MM.1S (cell line): ENCODE data around the gene SMOC2.

Experiments
- DNase-seq: peaks from one replicate; pipeline ENCODE4 v3.0.0-alpha.2; 2015
- H2AFZ ChIP-seq: fragments of 300-600 bp; sonication (generic); 2 replicates; pipeline ENCODE4 v1.6.0; 2016; ENCODE audit warnings: antibody characterized with exemption, low read length
- H3F3A ChIP-seq: fragments of 300-600 bp; sonication (generic); 2 replicates; pipeline ENCODE4 v1.6.1; 2016; ENCODE audit warnings: mild to moderate bottlenecking, antibody characterized with exemption, low read length, moderate library complexity, mixed read lengths; ENCODE audit not compliant: insufficient read depth
- H3K27ac ChIP-seq: fragments of 300-600 bp; sonication (generic); 2 replicates; pipeline ENCODE4 v1.5.1; 2016; ENCODE audit warnings: mild to moderate bottlenecking, low read length
- H3K27me3 ChIP-seq: fragments of 300-600 bp; sonication (generic); replicated peaks from 2 replicates; pipeline ENCODE4 v1.6.0; 2016; ENCODE audit warnings: low read length; ENCODE audit not compliant: insufficient read depth
- H3K36me3 ChIP-seq: fragments of 300-600 bp; sonication (generic); replicated peaks from 2 replicates; pipeline ENCODE4 v1.6.1; 2016; ENCODE audit warnings: mild to moderate bottlenecking, low read length, mixed read lengths; ENCODE audit not compliant: insufficient read depth
- H3K4me1 ChIP-seq: fragments of 300-600 bp; sonication (generic); 2 replicates; pipeline ENCODE4 v1.6.1; 2016; ENCODE audit warnings: low read length, mixed read lengths
- H3K4me2 ChIP-seq: fragments of 300-600 bp; sonication (generic); 2 replicates; pipeline ENCODE4 v1.6.0; 2016; ENCODE audit warnings: low read depth, low read length
- H3K4me3 ChIP-seq: fragments of 300-600 bp; sonication (generic); 2 replicates; pipeline ENCODE4 v1.5.1; 2016; ENCODE audit warnings: low read length, mixed read lengths
- H3K79me2 ChIP-seq: fragments of 300-600 bp; sonication (generic); 2 replicates; pipeline ENCODE4 v1.6.1; 2016; ENCODE audit warnings: mixed run types, low read length, mixed read lengths
- H3K9ac ChIP-seq: fragments of 300-600 bp; sonication (generic); 2 replicates; pipeline ENCODE4 v1.6.1; 2016; ENCODE audit warnings: low read length, mixed read lengths
- H3K9me2 ChIP-seq: fragments of 300-600 bp; sonication (generic); replicated peaks from 2 replicates; pipeline ENCODE4 v1.6.1; 2016; ENCODE audit warnings: mild to moderate bottlenecking, low read length, mixed read lengths; ENCODE audit not compliant: insufficient read depth
- H3K9me3 ChIP-seq: fragments of 300-600 bp; sonication (generic); replicated peaks from 2 replicates; pipeline ENCODE4 v1.6.1; 2016; ENCODE audit warnings: mild to moderate bottlenecking, low read length, mixed read lengths; ENCODE audit not compliant: insufficient read depth
- H4K20me1 ChIP-seq: fragments of 300-600 bp; sonication (generic); 2 replicates; pipeline ENCODE4 v1.6.1; 2016; ENCODE audit warnings: mild to moderate bottlenecking, low read length, moderate library complexity, mixed read lengths; ENCODE audit not compliant: insufficient read depth
- EZH2 ChIP-seq: fragments of 300-600 bp; sonication (generic); optimal IDR thresholded peaks from 2 replicates; pipeline ENCODE3; 2017; ENCODE audit warnings: low read depth, mild to moderate bottlenecking, antibody characterized with exemption, low read length, mixed read lengths
- EZH2phosphoT487 ChIP-seq: fragments of 300-600 bp; sonication (generic); IDR thresholded peaks from 2 replicates; pipeline ENCODE4 v1.6.1; 2018; ENCODE audit warnings: antibody characterized with exemption, low read length
- TF ChIP-seq, protein P1 (sequence below): fragments of 300-600 bp; sonication (generic); IDR thresholded peaks from 2 replicates; pipeline ENCODE4 v1.5.1; 2016; ENCODE audit warnings: antibody characterized with exemption, low read length, mixed read lengths

Gene SMOC2

DNA sequence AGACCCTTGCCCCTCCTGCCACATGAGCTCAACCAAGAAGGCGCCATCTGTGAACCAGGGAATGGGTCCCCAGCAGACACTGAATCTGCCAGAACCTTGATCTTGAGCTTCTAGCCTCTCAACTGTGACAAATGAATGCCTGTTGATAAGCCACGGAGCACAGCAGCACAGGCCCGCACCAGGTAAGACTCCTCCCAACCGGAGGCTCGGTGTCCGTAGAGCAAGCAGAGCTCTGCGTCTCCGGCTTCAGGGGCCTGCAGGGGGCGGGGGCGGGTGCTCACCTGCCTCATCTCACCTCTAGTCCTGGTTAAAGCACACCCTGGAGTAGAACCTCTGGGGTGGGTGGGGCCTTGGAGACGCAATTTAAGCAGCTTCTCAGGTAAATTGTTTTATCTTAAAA lies 122.7 kb downstream of the SMOC2 start:
- no peaks in the 10 kb centered on the region for H3K27me3 ChIP-seq

DNA sequence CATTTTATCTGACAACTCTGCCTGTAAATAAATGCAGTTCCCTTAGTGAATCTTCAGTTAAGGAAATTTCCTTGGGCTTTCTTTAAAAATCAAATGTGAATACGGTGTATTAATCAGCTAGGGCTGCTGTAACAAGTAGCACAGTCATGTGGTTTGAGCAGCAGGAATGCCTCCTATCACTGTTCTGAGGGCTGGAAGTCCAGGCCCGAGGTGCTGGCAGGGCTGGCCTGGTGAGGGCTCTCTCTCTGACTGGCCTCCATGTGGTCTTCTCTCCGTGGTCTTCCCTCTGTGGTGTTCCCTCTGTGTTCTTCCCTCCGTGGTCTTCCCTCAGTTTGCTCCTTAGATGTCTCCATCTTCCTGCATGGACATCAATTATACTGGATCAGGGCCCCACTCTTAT lies 124.1 kb downstream of the SMOC2 start:
- no peak overlapping the region for H3K9ac ChIP-seq
- no peaks in the 10 kb centered on the region for H3K9me2 ChIP-seq
- no peaks in the 10 kb centered on the region for H3K36me3 ChIP-seq
- H3K27me3 ChIP-seq: no peaks in the 10 kb centered on the region; the same call in 1 of the 2 replicates
- no peaks in the 10 kb centered on the region for H3F3A ChIP-seq
- no peaks in the 10 kb centered on the region for H4K20me1 ChIP-seq
- DNase-seq: no peak
- TF ChIP-seq EZH2: no peak
- TF ChIP-seq, protein P1, sequence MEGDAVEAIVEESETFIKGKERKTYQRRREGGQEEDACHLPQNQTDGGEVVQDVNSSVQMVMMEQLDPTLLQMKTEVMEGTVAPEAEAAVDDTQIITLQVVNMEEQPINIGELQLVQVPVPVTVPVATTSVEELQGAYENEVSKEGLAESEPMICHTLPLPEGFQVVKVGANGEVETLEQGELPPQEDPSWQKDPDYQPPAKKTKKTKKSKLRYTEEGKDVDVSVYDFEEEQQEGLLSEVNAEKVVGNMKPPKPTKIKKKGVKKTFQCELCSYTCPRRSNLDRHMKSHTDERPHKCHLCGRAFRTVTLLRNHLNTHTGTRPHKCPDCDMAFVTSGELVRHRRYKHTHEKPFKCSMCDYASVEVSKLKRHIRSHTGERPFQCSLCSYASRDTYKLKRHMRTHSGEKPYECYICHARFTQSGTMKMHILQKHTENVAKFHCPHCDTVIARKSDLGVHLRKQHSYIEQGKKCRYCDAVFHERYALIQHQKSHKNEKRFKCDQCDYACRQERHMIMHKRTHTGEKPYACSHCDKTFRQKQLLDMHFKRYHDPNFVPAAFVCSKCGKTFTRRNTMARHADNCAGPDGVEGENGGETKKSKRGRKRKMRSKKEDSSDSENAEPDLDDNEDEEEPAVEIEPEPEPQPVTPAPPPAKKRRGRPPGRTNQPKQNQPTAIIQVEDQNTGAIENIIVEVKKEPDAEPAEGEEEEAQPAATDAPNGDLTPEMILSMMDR: no peak
- no peak for TF ChIP-seq EZH2phosphoT487
- no peak overlapping the region for H3K4me2 ChIP-seq
- H3K27ac ChIP-seq: no peak overlapping the region
- H3K79me2 ChIP-seq: no peaks in the 10 kb centered on the region
- H3K4me1 ChIP-seq: no peaks in the 10 kb centered on the region
- no peak overlapping the region for H2AFZ ChIP-seq
- H3K9me3 ChIP-seq: no peaks in the 10 kb centered on the region
- no peak overlapping the region for H3K4me3 ChIP-seq

More for the DNA sequence above, 122.7 kb downstream of the SMOC2 start:
- DNase-seq: no peak
- Histone ChIP-seq H3K9me3 (no peaks in the 10 kb centered on the region), H3F3A (no peaks in the 10 kb centered on the region), H3K9me2 (no peaks in the 10 kb centered on the region), H3K4me2 (no peak overlapping the region), H3K27ac (no peak overlapping the region), H3K36me3 (no peaks in the 10 kb centered on the region), H4K20me1 (no peaks in the 10 kb centered on the region), H3K9ac (no peak overlapping the region), H3K79me2 (no peaks in the 10 kb centered on the region), H2AFZ (no peak overlapping the region), H3K4me3 (no peak overlapping the region), H3K4me1 (no peaks in the 10 kb centered on the region)
- TF ChIP-seq, protein P1: no peak
- no peak for TF ChIP-seq EZH2phosphoT487
- TF ChIP-seq EZH2: no peak

DNA sequence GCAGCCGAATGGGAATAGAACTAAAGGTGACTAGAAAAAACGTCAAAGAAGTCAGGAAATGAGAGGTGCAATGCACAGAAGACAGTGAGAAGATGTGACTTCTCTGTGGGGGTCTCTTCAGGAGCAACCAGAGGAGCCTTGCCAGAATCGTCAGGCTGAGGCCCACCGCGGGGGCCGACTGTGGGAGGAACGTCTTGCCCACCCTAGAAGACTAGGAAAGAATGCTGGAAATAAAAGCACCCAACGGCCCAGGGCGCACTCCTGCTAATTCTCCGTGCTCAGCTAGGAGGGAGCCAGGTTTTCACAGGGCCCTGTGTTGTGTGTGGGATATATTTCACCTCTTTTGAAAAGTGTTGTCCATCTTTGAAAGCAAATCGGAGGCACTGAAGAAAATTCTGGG lies 129.2 kb downstream of the SMOC2 start:
- Histone ChIP-seq H3K9me3 (no peaks in the 10 kb centered on the region), H3K9me2 (no peaks in the 10 kb centered on the region), H3K4me3 (no peak overlapping the region), H4K20me1 (no peaks in the 10 kb centered on the region), H3K4me2 (no peak overlapping the region), H3K79me2 (no peaks in the 10 kb centered on the region), H3F3A (no peaks in the 10 kb centered on the region), H2AFZ (no peak overlapping the region), H3K27ac (no peak overlapping the region), H3K9ac (no peak overlapping the region), H3K36me3 (no peaks in the 10 kb centered on the region), H3K27me3 (no peaks in the 10 kb centered on the region; the same call in 1 of the 2 replicates), H3K4me1 (no peaks in the 10 kb centered on the region)
- no peak for DNase-seq
- TF ChIP-seq, protein P1: no peak
- TF ChIP-seq EZH2phosphoT487 (no peak), EZH2 (no peak)
